ENCODE data around the gene PTPRR. TPM values are rescaled to one million over a fixed set of nuclear protein-coding genes. Genes with fewer than 3 reads are reported as not detected.

Gene PTPRR
- total and polyA plus RNA-seq, 10 of the 15 experiments (the other 5 are each of a cell fraction or from before 2014, with no cell fraction given), result 0.14 to 3.1 (median 0.42) TPM

DNA sequence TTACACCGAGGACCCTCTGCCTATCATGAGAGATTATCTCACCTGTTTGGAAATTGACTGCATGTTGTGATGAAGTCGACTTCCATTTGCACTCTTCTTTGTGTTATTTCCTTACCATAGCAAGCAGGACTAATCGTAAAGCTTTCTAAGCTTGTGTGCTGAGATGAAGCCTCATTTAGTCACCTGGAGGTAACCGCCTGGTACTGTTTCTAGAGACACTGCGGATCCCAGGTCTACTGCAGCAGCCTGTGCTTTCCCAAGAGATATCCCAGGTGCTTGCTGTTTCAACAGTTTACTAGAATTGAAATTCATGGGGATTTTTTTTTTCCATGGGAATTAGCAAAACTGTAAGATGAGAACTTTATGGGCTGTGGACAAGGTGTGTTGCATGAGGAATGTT lies 131.8 kb downstream of the PTPRR start (continued):
- TF ChIP-seq NR2C1 (IDR thresholded peaks at IDR 0.05) (no peak), JUNB (IDR thresholded peaks at IDR 0.05) (no peak)

DNA sequence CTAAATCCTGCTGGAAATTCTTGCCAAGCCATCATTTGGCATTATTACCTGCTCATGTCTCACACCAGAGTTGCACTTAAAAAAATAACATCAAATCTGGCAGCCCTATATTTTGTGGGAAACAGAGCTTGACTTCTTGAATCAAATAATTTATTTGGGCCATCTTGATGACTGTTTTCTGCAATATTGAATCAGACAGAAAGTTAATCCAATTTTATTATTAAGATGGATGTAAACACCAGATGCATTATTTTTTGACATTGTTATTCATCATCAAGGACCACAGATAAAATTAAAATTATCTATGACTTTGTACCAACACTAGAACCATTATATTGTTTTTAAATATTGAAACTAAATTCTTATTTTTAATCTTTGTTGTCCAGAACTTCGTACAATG lies 132.9 kb downstream of the PTPRR start:
- FAIRE-seq, result no peak
- intact Hi-C loops (cut with micrococcal nuclease; ENCODE audit: unreplicated experiment), result no loop called here
- Histone ChIP-seq H3K4me2 (ENCODE audit: control insufficient read depth, insufficient read depth) (no peak overlapping the region), H4K20me1 (ENCODE audit: control insufficient read depth, insufficient read depth) (no peaks in the 10 kb centered on the region), H3K4me1 (ENCODE audit: control insufficient read depth, insufficient read depth, low read length) (no peaks in the 10 kb centered on the region), H3K79me2 (ENCODE audit: control insufficient read depth, insufficient read depth, low read length) (no peaks in the 10 kb centered on the region), H3K36me3 (ENCODE audit: control insufficient read depth in 2 of 2, insufficient read depth in 2 of 2, low read length in 1 of 2) (no peaks in the 10 kb centered on the region), H3K4me3 (no peak overlapping the region), H3K9ac (ENCODE audit: control insufficient read depth, insufficient read depth, low read length) (no peak overlapping the region), H3K9me3 (replicated peaks; ENCODE audit: control insufficient read depth, insufficient read depth, low read length) (no peaks in the 10 kb centered on the region), H2AFZ (ENCODE audit: control insufficient read depth, low read depth, low read length) (no peak overlapping the region), H3K27me3 (replicated peaks in 1 of 2; ENCODE audit: control insufficient read depth in 2 of 2, insufficient read depth in 2 of 2, low read length in 1 of 2) (no peaks in the 10 kb centered on the region), H3K27ac (ENCODE audit: control insufficient read depth, insufficient read depth) (no peak overlapping the region)
- ChIA-PET SMC1A (ENCODE audit: uncharacterized antibody, unreplicated experiment) (no interaction called here), CTCF (no interaction called here), RAD21 (ENCODE audit: unreplicated experiment) (no interaction called here), POLR2A (no interaction called here)
- in situ Hi-C loops (cut with MboI), result no loop called here
- ATAC-seq, result no peak
- 0% methylated on average over 1 of the region's 1 CpG for WGBS (ENCODE audit: insufficient coverage, insufficient replicate concordance, low lambda C conversion rate, missing lambda C conversion rate)
- DNase-seq (ENCODE audit: low read depth, low spot score), result no peak
- TF ChIP-seq BRCA1 (IDR thresholded peaks at IDR 0.05; ENCODE audit: low read depth, low read length) (no peak), GATAD2B (conservative IDR thresholded peaks at IDR 0.05; ENCODE audit: low read depth) (no peak), YBX1 (IDR thresholded peaks at IDR 0.05) (no peak)
- BruUV-seq (replicated peaks), result no TSS peak

DNA sequence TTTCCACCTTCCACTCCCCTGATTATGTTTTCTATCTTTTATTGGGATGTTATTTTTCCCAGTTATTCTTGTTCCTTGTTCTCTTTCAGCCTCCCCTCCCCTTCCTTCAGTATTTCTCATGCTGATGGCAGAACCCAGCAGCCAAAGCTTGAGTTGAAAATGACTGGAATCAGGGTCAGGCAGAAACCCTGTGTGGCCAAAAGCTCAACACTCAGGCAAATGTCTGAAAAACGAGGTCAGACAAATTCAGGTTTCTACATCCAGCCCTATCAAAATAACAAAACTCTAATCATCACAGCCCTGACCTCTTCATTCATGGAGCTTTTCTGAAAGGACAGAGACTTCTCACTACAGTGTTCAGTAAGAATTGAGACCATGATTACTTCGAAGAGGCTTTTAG lies 134.6 kb downstream of the PTPRR start:
- H3K27me3 ChIP-seq (replicated peaks in 1 of 2; ENCODE audit: control insufficient read depth in 2 of 2, insufficient read depth in 2 of 2, low read length in 1 of 2), result no peaks in the 10 kb centered on the region
- DNase-seq (ENCODE audit: low read depth, low spot score), result no peak
- ATAC-seq, result no peak
- FAIRE-seq, result no peak
- H3K9ac ChIP-seq (ENCODE audit: control insufficient read depth, insufficient read depth, low read length), result no peak overlapping the region
- WGBS (ENCODE audit: insufficient coverage, insufficient replicate concordance, low lambda C conversion rate, missing lambda C conversion rate), result 0% methylated on average over 2 of the region's 2 CpGs
- ChIA-PET SMC1A (ENCODE audit: uncharacterized antibody, unreplicated experiment) (interaction anchor here (0.6 kb wide), 1 partner anchor 14 kb away, joined by 3 read pairs; no protein-coding TSS in a partner anchor), POLR2A (no interaction called here), CTCF (interaction anchor here (1.4 kb wide), 1 partner anchor 11 kb away, joined by 4 read pairs; no protein-coding TSS in a partner anchor), RAD21 (ENCODE audit: unreplicated experiment) (no interaction called here)
- H3K9me3 ChIP-seq (replicated peaks; ENCODE audit: control insufficient read depth, insufficient read depth, low read length), result no peaks in the 10 kb centered on the region
- H3K27ac ChIP-seq (ENCODE audit: control insufficient read depth, insufficient read depth), result no peak overlapping the region
- no peak overlapping the region for H2AFZ ChIP-seq (ENCODE audit: control insufficient read depth, low read depth, low read length)
- H3K4me3 ChIP-seq, result no peak overlapping the region
- H3K4me1 ChIP-seq (ENCODE audit: control insufficient read depth, insufficient read depth, low read length), result no peaks in the 10 kb centered on the region
- in situ Hi-C loops (cut with MboI), result no loop called here
- H3K36me3 ChIP-seq (ENCODE audit: control insufficient read depth in 2 of 2, insufficient read depth in 2 of 2, low read length in 1 of 2), result no peaks in the 10 kb centered on the region
- intact Hi-C loops (cut with micrococcal nuclease; ENCODE audit: unreplicated experiment), result no loop called here
- H3K79me2 ChIP-seq (ENCODE audit: control insufficient read depth, insufficient read depth, low read length), result no peaks in the 10 kb centered on the region
- no peak overlapping the region for H3K4me2 ChIP-seq (ENCODE audit: control insufficient read depth, insufficient read depth)
- H4K20me1 ChIP-seq (ENCODE audit: control insufficient read depth, insufficient read depth), result no peaks in the 10 kb centered on the region
- no TSS peak for BruUV-seq (replicated peaks)
- TF ChIP-seq NFXL1 (IDR thresholded peaks at IDR 0.05; ENCODE audit: borderline replicate concordance) (no peak), CREB1 (IDR thresholded peaks at IDR 0.05; ENCODE audit: low read depth) (no peak), ATF7 (IDR thresholded peaks at IDR 0.05; ENCODE audit: low read depth) (no peak)
- TF ChIP-seq, protein P1, sequence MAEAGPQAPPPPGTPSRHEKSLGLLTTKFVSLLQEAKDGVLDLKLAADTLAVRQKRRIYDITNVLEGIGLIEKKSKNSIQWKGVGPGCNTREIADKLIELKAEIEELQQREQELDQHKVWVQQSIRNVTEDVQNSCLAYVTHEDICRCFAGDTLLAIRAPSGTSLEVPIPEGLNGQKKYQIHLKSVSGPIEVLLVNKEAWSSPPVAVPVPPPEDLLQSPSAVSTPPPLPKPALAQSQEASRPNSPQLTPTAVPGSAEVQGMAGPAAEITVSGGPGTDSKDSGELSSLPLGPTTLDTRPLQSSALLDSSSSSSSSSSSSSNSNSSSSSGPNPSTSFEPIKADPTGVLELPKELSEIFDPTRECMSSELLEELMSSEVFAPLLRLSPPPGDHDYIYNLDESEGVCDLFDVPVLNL (IDR thresholded peaks at IDR 0.05; ENCODE audit: low read depth, low read length), result no peak
- TF ChIP-seq, protein P2, sequence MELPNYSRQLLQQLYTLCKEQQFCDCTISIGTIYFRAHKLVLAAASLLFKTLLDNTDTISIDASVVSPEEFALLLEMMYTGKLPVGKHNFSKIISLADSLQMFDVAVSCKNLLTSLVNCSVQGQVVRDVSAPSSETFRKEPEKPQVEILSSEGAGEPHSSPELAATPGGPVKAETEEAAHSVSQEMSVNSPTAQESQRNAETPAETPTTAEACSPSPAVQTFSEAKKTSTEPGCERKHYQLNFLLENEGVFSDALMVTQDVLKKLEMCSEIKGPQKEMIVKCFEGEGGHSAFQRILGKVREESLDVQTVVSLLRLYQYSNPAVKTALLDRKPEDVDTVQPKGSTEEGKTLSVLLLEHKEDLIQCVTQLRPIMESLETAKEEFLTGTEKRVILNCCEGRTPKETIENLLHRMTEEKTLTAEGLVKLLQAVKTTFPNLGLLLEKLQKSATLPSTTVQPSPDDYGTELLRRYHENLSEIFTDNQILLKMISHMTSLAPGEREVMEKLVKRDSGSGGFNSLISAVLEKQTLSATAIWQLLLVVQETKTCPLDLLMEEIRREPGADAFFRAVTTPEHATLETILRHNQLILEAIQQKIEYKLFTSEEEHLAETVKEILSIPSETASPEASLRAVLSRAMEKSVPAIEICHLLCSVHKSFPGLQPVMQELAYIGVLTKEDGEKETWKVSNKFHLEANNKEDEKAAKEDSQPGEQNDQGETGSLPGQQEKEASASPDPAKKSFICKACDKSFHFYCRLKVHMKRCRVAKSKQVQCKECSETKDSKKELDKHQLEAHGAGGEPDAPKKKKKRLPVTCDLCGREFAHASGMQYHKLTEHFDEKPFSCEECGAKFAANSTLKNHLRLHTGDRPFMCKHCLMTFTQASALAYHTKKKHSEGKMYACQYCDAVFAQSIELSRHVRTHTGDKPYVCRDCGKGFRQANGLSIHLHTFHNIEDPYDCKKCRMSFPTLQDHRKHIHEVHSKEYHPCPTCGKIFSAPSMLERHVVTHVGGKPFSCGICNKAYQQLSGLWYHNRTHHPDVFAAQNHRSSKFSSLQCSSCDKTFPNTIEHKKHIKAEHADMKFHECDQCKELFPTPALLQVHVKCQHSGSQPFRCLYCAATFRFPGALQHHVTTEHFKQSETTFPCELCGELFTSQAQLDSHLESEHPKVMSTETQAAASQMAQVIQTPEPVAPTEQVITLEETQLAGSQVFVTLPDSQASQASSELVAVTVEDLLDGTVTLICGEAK (IDR thresholded peaks at IDR 0.05; ENCODE audit: borderline replicate concordance), result no peak
